Astrocyte of the hippocampus (primary cell): ENCODE data around the gene TUBGCP3.
A peak's percentile ranks its signal among the peaks of the same experiment; 100 is the strongest.
"Not testable (repeated sequence)": the region's sequence is repeated elsewhere in the genome, so short reads cannot be mapped to it uniquely, and the experiment has no call there.

Experiments
- DNase-seq: peaks from one replicate; pipeline ENCODE4 v3.0.0; 2011; ENCODE audit warnings: low read depth, low spot score

The TUBGCP3 gene

DNA sequence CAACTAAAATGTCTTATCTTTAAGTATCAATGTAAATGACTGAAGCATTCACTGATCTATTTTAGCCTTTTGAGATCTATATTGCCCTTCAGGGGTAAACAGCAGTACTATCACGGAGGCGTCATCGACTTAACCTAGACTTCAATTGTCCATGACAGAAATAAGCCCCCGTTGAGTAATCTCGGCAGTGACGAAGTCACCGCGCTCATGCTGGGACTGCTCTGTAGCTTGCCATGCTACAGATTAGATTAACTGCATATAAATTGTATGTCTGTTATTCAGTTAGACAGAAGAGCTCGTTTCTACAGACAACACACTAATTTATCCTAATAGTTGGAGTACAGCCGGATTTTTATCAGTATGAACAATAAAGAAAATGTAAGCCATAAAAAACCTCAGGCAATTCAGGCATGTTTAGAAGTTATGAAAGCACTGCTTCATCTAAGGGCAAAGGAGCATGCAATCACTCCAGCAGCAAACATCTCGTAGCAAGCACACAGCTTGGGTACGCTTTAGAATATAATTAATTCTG is 56.6 kb downstream of the TUBGCP3 start:
- DNase-seq = no peak

DNA sequence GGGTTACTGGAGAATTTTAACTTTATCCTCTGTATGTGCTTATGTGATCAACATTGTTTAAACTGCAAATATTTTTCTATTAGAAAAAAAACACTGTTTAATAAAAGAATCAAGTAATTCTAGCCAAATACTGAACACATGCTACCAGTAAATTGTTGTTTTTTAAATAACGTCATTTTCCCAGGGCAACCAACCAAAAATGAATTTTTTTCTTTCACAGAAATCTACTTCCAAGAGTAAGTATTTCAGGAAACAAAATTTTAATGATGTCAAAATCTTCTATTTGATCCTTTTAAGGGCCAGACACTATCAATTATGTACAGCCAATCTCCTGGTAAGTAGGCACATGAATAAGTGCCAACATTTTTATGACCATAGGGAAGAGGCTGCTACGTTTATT is 57.1 kb downstream of the TUBGCP3 start:
- no peak for DNase-seq

DNA sequence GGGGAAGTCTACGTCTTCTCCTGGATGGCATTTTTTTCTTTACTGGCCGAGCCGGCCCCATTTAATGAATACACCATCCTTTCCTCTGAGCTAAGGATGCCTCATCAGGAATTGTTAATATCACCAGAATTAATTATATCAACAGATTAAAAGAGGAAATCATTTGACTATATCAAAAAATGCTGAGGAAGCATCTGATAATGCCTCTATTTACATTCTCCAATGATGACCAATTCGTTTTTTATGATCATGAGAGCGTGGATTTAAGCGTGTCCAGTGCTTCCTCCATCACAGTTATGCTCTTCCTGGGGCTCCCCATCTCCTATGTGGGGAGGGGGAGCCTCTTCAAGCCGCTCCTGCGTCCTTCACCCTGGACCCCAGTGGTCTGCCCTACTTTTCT is 58.7 kb downstream of the TUBGCP3 start:
- no peak for DNase-seq

DNA sequence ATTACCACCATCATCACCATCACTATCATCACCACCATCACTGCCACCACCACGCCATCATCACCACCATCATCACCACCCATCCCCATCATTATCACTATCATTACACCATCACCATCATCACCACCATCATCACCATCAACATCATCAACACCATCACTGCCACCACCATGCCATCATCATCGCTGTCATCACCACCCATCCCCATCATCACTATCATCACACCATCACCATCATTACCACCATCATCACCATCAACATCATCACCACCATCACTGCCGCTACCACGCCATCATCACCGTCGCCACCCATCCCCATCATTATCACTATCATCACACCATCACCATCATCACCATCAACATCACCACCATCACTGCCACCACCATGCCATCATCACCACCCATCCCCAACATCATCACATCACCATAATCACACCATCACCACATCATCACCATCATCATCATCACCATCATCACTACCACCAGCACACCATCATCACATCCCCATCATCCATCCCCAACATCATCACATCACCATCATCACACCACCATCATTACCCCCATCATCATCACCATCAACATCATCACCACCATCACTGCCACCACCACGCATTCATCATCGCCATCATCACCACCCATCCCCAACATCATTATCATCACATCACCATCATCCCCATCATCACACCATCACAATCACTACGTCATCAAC is 61.7 kb downstream of the TUBGCP3 start:
- DNase-seq = no peak

DNA sequence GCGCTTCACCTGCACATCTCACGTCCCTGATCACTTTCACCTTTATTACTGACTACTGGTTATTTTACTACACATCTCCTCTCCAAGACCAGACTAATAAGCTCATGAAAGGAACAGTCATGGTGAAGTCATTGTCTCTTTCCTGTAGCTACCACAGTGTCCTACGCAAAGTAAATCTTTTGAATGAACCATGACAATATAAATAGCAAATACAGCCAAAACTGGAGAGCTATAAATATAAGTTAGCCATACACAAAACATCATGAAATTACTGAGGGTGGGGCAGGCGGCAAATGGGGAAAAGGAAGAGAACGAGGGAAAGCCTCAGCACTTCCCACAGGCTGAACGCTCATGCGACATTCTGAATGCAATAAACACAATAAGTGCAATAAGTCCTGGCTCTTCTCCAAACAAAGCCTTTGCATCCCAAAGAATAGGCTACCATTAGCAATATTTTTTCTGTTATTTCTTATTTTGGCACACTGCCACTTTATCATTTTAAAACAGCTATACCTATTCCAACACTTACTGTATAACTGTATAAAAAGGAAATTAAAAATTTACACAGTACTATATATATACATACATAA is 62.5 kb downstream of the TUBGCP3 start:
- no peak for DNase-seq

DNA sequence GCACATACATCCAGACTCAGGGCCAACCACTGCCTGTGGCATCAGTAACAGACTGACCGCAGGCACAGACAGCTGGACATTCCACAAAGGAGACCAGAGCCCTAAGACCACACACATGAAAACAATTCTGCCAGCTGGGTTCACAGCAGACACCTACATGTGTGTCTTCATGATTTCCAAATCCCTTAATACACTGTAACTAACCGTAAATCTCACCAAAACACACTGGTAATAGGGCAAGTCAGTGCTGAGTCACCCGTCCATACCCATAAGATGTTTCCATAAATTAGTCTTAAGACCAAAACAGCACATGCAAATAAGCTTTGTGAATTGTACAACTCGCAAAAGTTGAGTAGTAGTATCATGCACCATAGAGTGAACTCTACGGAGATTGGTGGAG is 65.4 kb downstream of the TUBGCP3 start:
- DNase-seq = peak; percentile 11

DNA sequence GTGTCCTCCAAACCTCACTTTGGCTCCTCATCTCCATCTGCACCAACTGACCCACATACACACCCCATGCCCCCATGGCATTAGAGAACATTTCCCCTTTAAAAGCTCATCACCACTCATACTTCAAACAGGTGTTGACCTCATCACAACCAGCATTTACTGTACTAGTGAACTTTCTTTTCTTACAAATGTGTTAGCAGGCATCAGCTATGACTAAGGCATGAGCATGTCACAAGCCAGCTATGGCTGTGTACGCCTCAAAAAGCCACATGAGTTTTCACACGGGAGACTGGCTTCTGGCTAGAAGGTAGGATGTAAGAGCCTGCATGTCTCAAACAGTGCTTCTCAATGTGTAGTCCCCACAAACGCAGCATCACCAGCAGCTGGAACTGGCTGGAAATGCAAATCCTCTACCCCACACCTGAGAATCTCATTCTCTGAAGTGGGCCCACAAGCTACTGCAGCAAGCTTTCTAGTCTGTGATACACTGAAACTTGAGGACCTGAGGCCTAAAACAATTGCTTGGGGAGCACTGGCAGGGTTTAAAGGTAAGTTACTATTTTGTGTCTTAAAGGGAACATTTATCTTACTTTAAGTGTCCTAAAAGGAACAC is 66.8 kb downstream of the TUBGCP3 start:
- no peak for DNase-seq

DNA sequence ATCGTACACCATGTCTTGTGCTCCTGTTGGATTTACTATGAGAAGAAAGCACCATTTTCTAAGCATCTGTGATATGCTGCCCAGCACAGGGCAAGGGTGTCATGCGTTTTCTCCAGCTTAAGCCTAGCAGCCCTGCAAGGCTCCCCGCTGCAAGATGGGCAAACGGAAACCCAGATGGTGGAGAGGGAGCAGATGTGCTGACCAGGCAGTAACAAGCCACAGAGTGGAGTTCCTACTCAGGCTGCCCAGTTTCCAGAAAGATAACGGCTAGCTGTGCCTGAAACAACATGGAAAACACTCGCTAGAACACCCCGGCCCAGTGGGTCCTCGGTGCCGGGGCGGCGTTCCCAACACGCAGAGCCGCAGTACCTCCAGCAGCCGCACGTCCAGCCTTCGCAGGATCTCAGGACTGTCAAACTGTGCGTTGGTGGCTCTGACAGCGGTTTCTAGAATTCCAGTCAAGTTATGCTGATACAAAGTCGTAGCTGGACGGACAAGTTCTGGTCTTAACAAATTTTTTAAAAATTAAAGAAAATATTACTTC is 68.4 kb downstream of the TUBGCP3 start:
- no peak for DNase-seq

DNA sequence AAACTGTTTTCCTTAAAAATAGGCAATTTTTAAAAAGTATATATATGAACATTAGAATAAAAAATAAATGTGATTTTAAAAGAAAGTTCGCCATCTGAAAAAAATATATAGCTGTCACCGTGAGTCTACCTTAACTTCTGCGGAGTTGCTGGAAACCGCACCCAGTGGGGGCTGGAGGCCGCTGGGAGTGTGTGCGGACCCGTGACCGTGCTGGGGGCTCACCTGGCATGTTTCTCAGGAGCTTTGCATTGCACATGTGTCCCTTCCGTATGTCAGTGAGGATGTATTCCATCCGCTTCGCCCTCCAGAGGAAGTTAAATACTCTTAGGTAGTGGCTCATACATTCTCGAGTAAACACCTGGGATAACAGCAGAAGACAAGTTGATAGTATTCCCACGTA is 71.7 kb downstream of the TUBGCP3 start:
- DNase-seq = no peak

DNA sequence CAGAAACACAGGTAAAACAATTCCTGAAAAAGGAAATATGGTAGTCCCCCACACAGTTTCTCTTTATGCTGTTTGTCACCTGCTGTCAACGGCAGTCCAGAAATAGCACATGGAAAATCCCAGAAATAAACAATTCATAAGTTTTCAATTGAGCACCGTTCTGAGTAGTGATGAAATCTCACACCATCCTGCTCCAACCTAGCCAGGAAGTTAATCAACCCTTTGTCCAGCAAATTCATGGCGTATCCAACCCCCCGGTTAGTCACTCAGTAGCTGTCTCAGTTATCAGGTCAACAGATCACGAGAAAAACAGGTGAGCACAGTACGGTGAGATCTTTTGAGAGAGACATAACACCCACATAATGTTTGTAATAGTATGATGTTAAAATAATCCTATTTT is 74.2 kb downstream of the TUBGCP3 start:
- DNase-seq = no peak

DNA sequence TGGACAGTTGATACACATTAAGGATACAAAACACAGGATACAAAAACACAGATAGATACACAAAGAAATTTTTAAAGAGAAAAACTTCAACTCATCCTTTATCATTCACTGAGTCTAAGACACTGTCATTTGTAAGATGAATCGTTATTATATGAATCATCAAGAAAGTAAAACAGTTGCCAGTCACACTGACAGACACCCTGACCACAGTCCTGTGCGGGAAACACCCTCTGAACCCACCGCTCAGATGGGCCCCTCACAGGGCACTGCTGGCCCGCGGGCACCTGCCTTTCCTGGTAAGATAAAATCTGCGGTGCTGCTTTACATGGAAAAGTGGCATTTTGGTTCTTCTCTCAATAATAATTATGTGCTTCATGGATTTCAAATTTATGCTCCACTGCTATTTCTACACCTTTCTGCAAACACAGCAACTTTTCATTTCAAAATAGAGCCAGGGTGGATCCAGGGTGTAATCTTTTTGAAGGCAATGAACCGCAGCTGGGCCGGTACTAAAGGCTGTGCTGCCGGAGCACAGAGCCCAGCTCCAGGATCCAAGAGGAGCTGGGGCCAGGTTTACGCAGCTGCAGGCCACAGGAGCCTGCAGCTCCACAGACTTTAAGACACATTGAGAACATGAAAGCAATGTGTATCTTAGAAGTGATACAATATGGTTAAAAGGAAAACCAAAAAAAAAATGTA is 76.8 kb downstream of the TUBGCP3 start:
- DNase-seq = no peak

DNA sequence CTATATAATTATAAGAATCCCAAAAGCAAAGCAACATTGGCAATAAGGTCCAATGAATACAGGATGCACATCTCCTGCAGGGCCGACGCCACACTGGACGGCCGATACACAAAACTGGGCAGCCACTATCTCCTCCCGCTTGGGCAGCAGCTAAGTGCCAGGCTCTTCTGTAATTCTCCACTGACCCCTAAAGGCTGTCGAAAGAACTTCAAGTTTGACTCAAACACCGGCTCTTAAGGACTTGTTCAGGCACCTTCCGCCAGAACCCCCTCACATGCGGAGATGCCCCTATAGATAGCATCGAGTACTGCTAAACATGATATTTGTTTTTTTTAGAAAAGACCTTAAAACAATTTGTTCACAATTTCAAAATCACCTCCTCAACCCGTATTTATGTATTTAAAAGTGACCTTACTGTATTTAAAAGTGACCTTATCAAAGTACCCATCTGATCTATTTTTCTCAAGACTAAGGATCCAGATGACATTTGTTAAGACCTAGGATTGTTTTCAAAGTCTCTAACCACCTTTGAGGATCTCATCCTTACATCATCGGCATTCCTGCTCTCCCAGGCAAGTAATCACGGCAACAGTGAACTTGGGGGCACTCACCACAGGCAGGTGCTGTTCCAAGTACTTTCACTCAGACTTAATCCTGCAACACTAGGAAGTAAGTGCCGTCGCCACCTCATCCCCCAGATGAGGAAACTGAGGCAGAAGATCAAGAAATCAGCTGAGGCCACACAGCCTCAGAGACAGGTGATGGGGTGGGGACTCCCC is 77.8 kb downstream of the TUBGCP3 start:
- peak; percentile 71 for DNase-seq

DNA sequence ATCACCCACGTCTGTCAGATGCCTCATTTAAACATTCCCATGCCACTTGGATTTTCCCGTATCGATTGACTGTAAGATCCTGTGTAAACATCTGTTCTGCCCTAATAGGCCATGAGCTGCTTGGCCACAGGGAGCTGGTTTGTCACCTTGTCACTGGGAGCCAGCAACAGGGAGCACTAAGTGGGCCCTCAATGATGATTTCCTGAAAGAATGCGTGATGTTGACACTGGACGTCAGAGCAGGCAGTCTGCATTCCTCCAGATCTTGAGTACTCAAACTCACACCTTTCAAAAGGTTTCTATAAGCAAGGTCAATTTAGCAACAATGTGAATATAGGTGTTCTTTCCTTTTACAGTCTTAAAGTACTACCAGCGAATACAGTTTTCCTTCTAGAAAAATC is 78.8 kb downstream of the TUBGCP3 start:
- DNase-seq = no peak

DNA sequence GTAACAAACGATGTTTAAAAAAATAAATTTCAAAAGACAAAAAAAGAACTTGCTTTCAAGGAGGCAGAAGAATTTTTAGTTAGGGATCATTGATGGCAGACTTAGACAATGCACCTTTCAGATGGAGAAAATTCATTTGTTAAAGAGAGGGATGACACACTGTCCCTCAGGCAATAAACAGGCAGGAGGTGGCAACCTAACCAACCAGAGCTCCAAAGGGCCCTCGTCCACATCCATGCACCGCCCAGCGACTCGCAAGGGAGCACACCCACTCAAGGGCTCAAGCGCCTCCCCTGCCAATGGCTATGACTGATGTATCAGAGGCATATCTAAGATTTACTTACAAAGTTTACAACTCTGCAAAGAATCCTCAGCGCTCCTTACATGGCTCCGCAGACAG is 81.9 kb downstream of the TUBGCP3 start:
- no peak for DNase-seq

DNA sequence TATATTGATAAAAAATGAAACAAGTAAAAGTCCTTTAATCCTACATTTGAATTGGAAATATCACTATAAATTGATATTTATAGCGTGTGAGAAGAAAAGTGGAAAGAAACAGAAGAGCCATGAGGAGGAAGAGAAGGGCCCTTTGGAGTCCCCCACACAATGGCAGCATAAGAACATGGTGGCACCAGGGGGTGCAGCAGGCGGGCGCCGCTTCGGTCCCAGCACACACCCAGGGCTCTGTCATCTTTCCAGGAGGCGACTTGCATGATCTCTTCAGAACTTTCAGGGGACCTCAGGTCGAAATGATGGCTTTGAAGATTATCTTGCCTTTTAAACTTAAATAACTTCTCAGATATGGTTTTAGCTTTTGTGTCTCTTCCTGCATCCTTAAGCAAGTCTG is 91.8 kb downstream of the TUBGCP3 start:
- no peak for DNase-seq

DNA sequence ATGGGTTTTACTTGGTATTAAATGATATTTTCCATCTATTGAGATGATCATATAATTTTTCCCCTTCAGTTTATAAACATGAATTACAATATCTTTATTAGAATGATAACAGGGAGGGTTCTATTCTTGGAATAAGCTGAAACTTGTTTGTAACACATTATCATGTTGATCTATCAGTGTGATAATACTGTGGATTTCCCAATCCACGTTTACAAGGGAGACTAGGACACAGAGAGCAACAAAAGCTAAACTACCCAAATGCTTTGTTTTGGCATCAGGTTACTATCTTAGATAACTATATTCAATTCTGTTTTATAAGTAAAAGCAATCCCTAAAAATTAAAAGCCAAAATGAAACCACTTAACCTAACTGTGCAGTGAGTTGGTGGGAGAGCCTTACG is 92.5 kb downstream of the TUBGCP3 start:
- no peak for DNase-seq

DNA sequence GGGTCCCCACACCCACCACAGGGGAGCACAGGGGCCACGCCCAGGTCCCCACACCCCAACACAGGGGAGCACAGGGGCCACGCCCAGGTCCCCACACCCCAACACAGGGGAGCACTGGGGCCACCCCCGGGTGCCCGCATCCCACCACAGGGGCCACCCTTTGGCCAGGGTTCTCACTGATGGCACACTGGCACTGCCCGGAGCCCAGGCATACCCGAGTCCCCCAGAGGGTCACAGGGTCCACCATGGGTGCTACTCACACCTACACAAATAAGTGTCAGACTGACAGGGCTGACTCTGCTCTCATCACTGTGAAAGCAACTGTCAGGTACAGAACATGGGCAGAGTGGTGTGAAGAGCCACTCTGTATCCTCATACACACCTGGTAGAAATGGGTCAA is 98.8 kb downstream of the TUBGCP3 start:
- no peak for DNase-seq

DNA sequence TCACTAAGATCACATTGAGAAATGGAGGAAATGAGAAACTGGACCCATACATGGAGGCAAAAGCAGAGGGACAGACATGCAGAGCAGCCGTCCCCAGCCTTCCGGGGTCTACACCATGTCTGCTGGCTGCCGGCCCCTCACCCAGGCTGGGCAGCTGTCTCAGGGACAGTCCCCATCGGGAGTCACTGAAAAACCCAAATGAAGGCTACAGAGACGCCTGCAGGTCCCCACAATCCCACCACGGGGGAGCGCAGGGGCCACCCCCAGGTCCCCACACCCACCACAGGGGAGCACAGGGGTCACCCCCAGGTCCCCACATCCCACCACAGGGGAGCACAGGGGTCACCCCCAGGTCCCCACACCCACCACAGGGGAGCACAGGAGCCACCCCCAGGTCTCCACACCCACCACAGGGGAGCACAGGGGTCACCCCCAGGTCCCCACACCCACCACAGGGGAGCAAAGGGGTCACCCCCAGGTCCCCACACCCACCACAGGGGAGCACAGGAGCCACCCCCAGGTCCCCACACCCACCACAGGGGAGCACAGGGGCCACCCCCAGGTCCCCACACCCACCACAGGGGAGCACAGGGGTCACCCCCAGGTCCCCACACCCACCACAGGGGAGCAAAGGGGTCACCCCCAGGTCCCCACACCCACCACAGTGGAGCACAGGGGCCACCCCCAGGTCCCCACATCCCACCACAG is 99.5 kb downstream of the TUBGCP3 start:
- DNase-seq = not testable (repeated sequence)

DNA sequence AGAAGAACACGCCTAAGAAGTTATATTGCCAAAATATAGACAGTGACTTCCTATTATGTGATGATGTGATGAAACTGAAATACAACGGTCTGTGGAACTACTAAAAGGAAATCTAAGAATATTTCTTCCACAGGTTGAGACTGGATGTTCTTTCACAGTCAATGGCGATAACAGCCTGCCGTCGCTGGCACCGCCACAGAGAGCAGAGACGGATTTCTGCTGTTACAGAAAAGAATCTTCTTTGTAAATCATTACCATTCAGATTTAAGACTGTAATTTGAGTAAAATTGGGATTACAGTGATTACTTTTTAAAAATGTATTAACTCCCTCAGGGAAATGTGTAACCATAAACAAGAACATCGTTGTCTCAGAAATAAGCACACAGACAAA is 100.8 kb downstream of the TUBGCP3 start:
- no peak for DNase-seq

DNA sequence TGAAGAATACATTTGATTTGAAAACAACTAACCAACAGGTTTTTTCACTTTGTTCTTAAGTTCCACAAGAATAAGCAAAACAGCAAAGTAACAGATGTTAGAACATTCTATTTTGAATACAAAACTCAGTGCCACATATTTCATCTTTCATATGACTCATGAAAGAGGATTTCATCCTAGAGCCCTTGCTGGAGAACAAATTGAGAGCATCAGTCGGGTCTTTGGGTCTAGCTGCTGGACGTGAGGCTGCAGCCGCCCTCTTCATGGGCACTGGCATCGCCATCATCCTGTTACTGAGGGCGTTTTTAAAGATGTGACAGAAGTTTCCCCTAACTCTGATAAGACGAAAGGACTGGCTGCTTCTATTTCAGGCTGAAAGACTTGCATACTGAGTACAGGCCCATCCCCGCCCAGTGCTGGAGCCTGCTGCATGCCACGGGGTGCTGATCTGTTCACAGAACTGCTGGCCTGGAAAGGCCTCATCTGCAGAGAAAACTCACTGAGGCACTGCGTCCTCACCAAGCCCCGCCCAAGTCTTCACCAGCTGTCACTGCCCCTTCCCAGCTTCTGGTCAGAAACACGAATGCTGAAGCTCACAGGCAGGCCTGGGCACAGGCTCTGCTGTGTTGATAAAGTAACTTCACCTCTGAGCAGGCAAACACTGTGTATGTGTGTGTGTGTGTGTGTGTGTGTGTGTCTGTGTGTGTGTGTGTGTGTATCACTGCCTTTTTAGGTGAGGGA is 101.4 kb downstream of the TUBGCP3 start:
- no peak for DNase-seq
